NOMO-1 treated with DMSO at 0.1 percent for 48 hours (cell line): ENCODE data around the gene IL12RB1.

Source experiments
- DNase-seq: peaks from one replicate; lab custom pipeline; 2025; ENCODE audit not compliant: unreplicated experiment; lab: John Stamatoyannopoulos, UW

The IL12RB1 gene

GRCh38 chr19:18013210-18014111 lies 73.3 kb downstream of the IL12RB1 start:
- DNase-seq, result no peak

- DNase-seq, result no peak
Observed at GRCh38 chr19:18010149-18010548, 76.6 kb downstream of the IL12RB1 start.

GRCh38 chr19:18009412-18010066 lies 77.2 kb downstream of the IL12RB1 start:
- DNase-seq, result no peak
